Thymus (tissue), 14 donors: ENCODE results near the gene CPD. TPM values are rescaled to one million over a fixed set of nuclear protein-coding genes. Genes with fewer than 3 reads are reported as not detected.

Source experiments
- DNase-seq, 9 donors: peaks; one replicate each; pipeline ENCODE4 v3.0.0-alpha.2; 2013; ENCODE audit warnings: low spot score in 9 of 9, low read depth in 6 of 9, missing footprints in 1 of 9
- H3K27ac ChIP-seq, 2 donors: one replicate each; pipeline ENCODE4 v1.5.1; 2013; ENCODE audit warnings: control low read depth in 1 of 2, low read depth in 1 of 2, low read length in 1 of 2, mild to moderate bottlenecking in 1 of 2, moderate library complexity in 1 of 2
- H3K27me3 ChIP-seq, 2 donors: one replicate each; pipeline ENCODE4 v1.5.1; 2013; ENCODE audit warnings: low read length in 1 of 2; ENCODE audit not compliant: control insufficient read depth in 2 of 2, insufficient read depth in 1 of 2
- H3K36me3 ChIP-seq, 2 donors: one replicate each; pipeline ENCODE4 v1.5.1; 2013; ENCODE audit warnings: low read length in 1 of 2, mild to moderate bottlenecking in 1 of 2, moderate library complexity in 1 of 2; ENCODE audit not compliant: control insufficient read depth in 2 of 2, insufficient read depth in 2 of 2
- H3K4me1 ChIP-seq, 2 donors: one replicate each; pipeline ENCODE4 v1.5.1; 2013; ENCODE audit warnings: low read length in 2 of 2; ENCODE audit not compliant: control insufficient read depth in 2 of 2, insufficient read depth in 2 of 2
- H3K4me3 ChIP-seq, 2 donors: one replicate each; pipeline ENCODE4 v1.5.1; 2013; ENCODE audit warnings: low read length in 2 of 2, control low read depth in 1 of 2, mild to moderate bottlenecking in 1 of 2
- H3K9me3 ChIP-seq, 2 donors: one replicate each; pipeline ENCODE4 v1.5.1; 2013; ENCODE audit warnings: low read length in 1 of 2, mild to moderate bottlenecking in 1 of 2; ENCODE audit not compliant: control insufficient read depth in 2 of 2, insufficient read depth in 1 of 2
- WGBS: extraction: QIAGEN DNeasy Blood & Tissue Kit; methylation state at CpG from one replicate; pipeline ENCODE4 v1.1.7; 2013; 5-methylcytosine and 5-hydroxymethylcytosine counted together
- long read RNA-seq, 10 donors: transcript quantifications; one replicate each; lab custom pipeline, GENCODE V29; 2026
- polyA plus RNA-seq: library from polyadenylated mRNA; stranded (reverse); fragments of 200-250 nt; gene quantifications from one replicate; pipeline ENCODE4 v1.2.3, GENCODE V29; 2013
- total RNA-seq: library from RNA; stranded (reverse); fragments of 120-200 nt; gene quantifications from one replicate; pipeline ENCODE4 v1.2.4, GENCODE V29; 2013
- donor health status: healthy.

Gene CPD
- total RNA-seq (14.3 TPM), polyA plus RNA-seq (11.2 TPM)
- long read RNA-seq, donor 1: 0 reads
- long read RNA-seq, donor 2: 0 reads
- long read RNA-seq, donor 3: 0 reads
- long read RNA-seq, donor 4, full-length matches to known transcripts: 2 of 2 reads
- long read RNA-seq, donor 4, partial matches to known transcripts: 0 of 2 reads
- long read RNA-seq, donor 4, other reads (novel, unspliced or antisense): 0 of 2 reads
- long read RNA-seq, donor 5, full-length matches to known transcripts: 3 of 3 reads
- long read RNA-seq, donor 5, partial matches to known transcripts: 0 of 3 reads
- long read RNA-seq, donor 5, other reads (novel, unspliced or antisense): 0 of 3 reads
- long read RNA-seq, donor 6, full-length matches to known transcripts: 5 of 5 reads
- long read RNA-seq, donor 6, partial matches to known transcripts: 0 of 5 reads
- long read RNA-seq, donor 6, other reads (novel, unspliced or antisense): 0 of 5 reads
- long read RNA-seq, donor 7, partial matches to known transcripts: 5 of 5 reads
- long read RNA-seq, donor 7, other reads (novel, unspliced or antisense): 0 of 5 reads
- long read RNA-seq, donor 8, full-length matches to known transcripts: 5 of 5 reads
- long read RNA-seq, donor 8, partial matches to known transcripts: 0 of 5 reads
- long read RNA-seq, donor 8, other reads (novel, unspliced or antisense): 0 of 5 reads
- long read RNA-seq, donor 9, full-length matches to known transcripts: 3 of 3 reads
- long read RNA-seq, donor 9, partial matches to known transcripts: 0 of 3 reads
- long read RNA-seq, donor 9, other reads (novel, unspliced or antisense): 0 of 3 reads
- long read RNA-seq, donor 10, partial matches to known transcripts: 0 of 1 reads
- long read RNA-seq, donor 10, other reads (novel, unspliced or antisense): 0 of 1 reads

DNA sequence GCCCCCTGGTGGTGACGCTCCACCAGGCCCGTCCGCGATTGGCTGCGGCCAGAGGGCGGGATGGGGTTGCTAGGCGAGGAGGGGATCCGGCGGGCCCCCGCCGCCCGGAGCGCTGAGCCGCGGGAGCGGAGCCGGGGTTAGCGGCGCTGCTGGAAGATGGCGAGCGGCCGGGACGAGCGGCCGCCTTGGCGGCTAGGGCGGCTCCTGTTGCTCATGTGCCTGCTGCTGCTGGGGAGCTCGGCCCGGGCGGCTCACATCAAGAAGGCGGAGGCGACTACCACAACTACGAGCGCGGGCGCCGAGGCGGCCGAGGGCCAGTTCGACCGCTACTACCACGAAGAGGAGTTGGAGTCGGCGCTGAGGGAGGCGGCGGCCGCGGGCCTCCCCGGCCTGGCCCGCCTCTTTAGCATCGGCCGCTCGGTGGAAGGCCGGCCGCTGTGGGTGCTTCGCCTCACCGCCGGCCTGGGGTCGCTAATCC, at the start of gene CPD:
Gene CPD, plus strand, starts transcription at position 103 of the 478 bp plus-strand sequence. Its CDS starts 54 bp downstream, at position 157.
- H3K4me3 ChIP-seq: peak within 1 kb of the TSS; percentile 68 to 86
- peaks cover 14 to 33% of the 10 kb centered on the region in 2 donors for H3K4me1 ChIP-seq
- under 1% methylated on average over 59 of the region's 59 CpGs for WGBS

DNA sequence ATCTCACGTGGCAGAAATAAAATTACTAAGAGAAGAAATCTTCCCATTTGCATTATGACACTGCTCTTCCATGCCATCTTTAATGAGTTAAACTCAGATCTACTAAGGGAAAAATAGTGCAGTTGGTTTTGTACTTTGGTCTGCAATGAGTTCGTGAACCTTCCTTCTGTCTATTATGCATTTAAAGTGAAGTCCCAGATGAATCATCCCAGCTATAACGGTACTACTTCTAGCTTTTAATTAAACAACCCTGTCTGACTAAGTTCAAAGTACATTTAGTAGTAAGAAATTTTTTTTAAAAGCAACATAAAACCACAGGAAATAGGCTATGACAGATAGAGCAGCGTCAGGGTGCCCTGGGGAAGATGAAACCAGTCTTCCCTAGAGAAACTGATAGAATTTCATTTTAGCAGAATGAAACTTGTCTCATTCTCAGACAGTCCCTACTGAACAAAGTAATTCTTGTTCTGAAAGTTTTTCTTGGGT, 46.6 kb upstream of the CPD start:
- Histone ChIP-seq H3K9me3 (no peaks in the 10 kb centered on the region), H3K27ac (peak overlapping the region in 1 of 2 donors; percentile 55), H3K4me1 (peaks cover 0 to 2% of the 10 kb centered on the region in 2 donors), H3K4me3 (no peak overlapping the region), H3K27me3 (no peaks in the 10 kb centered on the region), H3K36me3 (no peaks in the 10 kb centered on the region)
- WGBS: 19% methylated on average over 4 of the region's 4 CpGs
- peak in 6 of 9 donors; percentile 15 to 66 (median 22) for DNase-seq

More for the DNA sequence above, at the start of gene CPD:
- Histone ChIP-seq H3K27ac (peak within 1 kb of the TSS; percentile 81 to 93), H3K9me3 (no peaks in the 10 kb centered on the region), H3K36me3 (no peaks in the 10 kb centered on the region), H3K27me3 (peaks cover 2 to 12% of the 10 kb centered on the region in 2 donors)
- peak in 8 of 9 donors; percentile 88 to 97 (median 93) for DNase-seq

DNA sequence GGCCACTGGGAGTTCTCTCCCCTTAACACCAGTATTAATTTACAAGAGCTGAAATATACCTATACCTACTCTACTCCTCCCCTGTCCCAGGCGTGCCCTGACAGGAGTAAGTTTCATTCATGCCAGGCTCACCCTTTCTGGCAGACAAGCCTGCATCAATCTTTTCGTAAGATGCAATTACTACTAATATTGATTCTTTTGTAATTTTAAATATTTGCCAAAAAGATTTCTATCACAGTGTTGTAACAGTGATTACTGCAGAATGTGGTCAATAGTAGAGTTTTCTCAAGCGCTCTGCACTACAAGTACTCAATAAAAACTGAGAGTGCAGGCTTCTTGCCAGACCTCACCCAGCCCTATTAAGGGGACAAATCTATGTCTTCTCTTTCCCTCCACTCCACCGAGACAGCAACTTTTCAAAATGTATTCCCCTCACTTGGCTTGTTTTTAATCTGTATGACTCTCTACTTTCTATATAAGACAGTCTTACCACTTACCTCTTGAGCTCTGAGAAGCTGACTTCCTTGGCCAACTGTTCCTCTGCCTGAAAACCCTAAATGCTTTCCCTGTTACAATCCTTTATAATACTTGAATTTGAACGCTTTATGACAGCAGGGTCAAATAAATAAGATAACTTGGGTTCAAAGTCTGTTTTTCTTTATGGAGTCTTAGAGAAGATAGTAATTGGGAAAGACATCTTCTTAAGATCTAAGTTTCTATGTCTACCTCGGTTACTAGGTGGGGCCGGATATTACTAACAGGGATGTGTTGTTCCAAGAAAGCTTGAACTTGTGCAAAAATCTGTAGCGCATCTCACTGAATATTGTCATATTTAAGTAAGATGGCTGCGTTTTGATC, 45.0 kb upstream of the CPD start, which contains the start of gene TMIGD1:
Gene TMIGD1, minus strand, starts transcription at position 555 of the 858 bp plus-strand sequence. CDS start 1,924 bp downstream, outside the sequence.
- no peaks in the 10 kb centered on the region for H3K36me3 ChIP-seq
- H3K9me3 ChIP-seq: no peaks in the 10 kb centered on the region
- WGBS: 97% methylated on average over 9 of the region's 9 CpGs
- H3K4me3 ChIP-seq: no peak within 1 kb of the TSS
- no peak within 1 kb of the TSS for H3K27ac ChIP-seq
- peaks cover 0 to 2% of the 10 kb centered on the region in 2 donors for H3K4me1 ChIP-seq
- no peak for DNase-seq
- no peaks in the 10 kb centered on the region for H3K27me3 ChIP-seq

DNA sequence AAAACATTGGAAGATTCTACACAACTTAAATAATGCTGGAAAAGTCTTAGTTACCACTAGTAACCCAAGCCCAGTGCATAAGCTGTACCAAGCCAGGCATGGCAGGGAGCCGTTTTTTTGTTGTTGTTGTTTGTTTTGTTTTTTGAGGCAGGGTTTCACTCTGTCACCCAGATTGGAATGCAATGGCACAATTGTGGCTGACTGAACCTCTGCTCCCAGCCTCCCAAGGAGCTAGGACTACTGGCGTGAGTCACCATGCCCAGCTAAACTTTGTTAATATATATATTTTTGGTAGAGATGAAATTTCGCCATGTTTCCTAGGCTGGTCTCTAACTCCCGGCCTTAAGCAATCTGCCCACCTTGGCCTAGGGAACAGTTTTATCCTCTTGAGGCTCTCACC, 44.3 kb upstream of the CPD start:
- WGBS: 97% methylated on average over 4 of the region's 4 CpGs
- Histone ChIP-seq H3K27me3 (no peaks in the 10 kb centered on the region), H3K9me3 (no peaks in the 10 kb centered on the region), H3K4me1 (peaks cover 0 to 2% of the 10 kb centered on the region in 2 donors), H3K4me3 (no peak overlapping the region), H3K27ac (no peak overlapping the region), H3K36me3 (no peaks in the 10 kb centered on the region)
- no peak for DNase-seq

DNA sequence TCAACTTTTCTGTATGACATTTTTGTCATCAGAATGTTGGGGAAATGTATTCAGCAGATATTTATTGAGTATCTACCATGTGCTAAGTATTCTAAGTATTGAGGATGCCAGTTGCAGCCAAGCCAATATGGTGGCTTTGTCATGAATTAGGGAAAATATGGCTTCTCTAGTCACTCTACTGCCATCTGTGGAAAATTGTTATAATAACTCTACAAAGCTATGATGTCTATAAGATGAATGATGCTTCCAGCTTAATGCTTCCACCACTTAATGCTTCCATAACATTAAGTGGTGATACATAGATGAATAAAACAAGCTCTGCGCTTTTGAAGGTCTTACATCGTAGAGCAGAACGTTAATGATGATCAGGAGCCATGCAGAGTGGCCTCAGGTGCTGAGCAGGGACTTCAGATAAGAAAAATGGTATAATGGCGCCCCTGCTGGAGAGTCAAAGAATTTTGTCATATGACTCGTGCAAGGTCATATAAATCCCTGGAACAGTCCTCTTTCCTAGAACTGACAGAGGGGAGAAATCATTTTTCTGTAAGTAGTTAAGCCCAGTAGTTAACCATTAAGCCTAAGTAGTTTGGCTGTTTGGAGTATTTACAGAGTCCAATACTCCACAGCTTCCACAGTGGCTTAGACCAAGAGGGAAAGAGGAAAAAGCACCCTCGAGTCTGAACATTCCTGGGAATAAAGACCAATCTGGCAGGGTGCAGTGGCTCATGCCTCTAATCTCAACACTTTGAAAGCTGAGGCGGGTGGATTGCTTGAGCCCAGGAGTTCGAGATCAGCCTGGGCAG, 42.2 kb upstream of the CPD start:
- no peaks in the 10 kb centered on the region for H3K27me3 ChIP-seq
- H3K36me3 ChIP-seq: no peaks in the 10 kb centered on the region
- H3K4me1 ChIP-seq: peaks cover 0 to 2% of the 10 kb centered on the region in 2 donors
- H3K4me3 ChIP-seq: no peak overlapping the region
- DNase-seq: peak in 8 of 9 donors; percentile 35 to 76 (median 51)
- no peak overlapping the region for H3K27ac ChIP-seq
- no peaks in the 10 kb centered on the region for H3K9me3 ChIP-seq
- 62% methylated on average over 8 of the region's 8 CpGs for WGBS

DNA sequence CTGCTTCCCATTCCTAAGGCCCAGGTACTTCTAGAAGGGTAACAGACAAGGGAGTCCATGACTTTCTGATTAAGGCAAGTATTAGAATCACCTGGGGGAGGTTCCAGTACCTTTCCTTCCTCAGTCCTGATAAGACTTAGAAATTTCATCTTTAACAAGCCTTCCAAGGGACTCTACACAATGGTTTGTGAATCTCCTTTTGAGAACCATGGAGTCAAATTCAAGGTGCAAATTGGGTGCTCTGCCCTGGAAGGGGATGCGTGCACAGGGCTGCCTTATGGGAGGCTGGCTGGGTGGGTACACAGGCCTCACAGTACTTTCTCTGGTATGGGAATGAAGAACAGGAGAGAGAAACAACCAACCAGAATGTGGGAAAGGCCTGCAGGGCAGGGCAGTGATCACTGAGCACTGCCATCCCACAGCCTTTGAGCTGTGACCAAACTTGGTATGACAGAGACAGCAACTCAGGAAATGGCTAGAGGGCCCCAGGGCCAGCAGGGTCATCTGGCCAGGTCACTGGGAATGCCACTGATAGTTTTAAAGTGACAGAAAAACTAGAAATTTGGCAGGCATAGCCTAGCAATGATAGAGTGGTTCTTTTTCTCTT, 41.2 kb upstream of the CPD start:
- DNase-seq: no peak
- no peak overlapping the region for H3K4me3 ChIP-seq
- 94% methylated on average over 1 of the region's 1 CpG for WGBS
- no peaks in the 10 kb centered on the region for H3K9me3 ChIP-seq
- no peaks in the 10 kb centered on the region for H3K36me3 ChIP-seq
- no peak overlapping the region for H3K27ac ChIP-seq
- no peaks in the 10 kb centered on the region for H3K4me1 ChIP-seq
- no peaks in the 10 kb centered on the region for H3K27me3 ChIP-seq

DNA sequence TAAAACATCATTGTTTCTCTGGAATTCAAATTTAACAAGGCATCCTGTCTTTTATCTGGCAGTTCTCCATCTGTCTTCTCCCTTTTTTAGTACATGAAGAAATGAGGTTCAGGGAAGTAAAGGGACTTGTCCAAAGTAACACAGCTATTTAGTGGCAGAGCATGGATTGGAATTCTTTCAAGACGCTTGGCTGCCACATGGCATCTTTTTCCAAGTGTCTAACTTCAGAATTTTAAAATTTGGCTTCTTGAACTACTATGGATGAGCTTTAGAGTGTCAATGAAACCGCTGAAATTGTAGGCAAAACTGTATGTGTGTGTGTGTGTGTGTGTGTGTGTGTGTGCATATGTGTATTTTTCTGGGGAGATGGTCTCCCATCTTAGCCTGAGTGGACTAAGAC, 39.6 kb upstream of the CPD start:
- no peaks in the 10 kb centered on the region for H3K36me3 ChIP-seq
- no peak overlapping the region for H3K27ac ChIP-seq
- H3K27me3 ChIP-seq: no peaks in the 10 kb centered on the region
- H3K4me3 ChIP-seq: no peak overlapping the region
- H3K9me3 ChIP-seq: no peaks in the 10 kb centered on the region
- H3K4me1 ChIP-seq: no peaks in the 10 kb centered on the region
- WGBS: 92% methylated on average over 2 of the region's 2 CpGs
- DNase-seq: no peak
